Suprapubic skin (tissue), 4 donors: ENCODE results near the gene NPC1. TPM values are rescaled to one million over a fixed set of nuclear protein-coding genes. Genes with fewer than 3 reads are reported as not detected.

Experiments used
- DNase-seq, 2 donors: peaks; one replicate each; pipeline ENCODE4 v3.0.0-alpha.2; 2019; ENCODE audit warnings: low spot score in 2 of 2
- H3K27ac ChIP-seq: fragments of 200-600 bp; sonication (generic); one replicate; pipeline ENCODE4 v1.5.1; 2019
- H3K27me3 ChIP-seq: fragments of 200-600 bp; sonication (generic); one replicate; pipeline ENCODE4 v1.5.1; 2019
- H3K36me3 ChIP-seq: fragments of 200-600 bp; sonication (generic); one replicate; pipeline ENCODE4 v1.5.1; 2019
- H3K4me1 ChIP-seq: fragments of 200-600 bp; sonication (generic); one replicate; pipeline ENCODE4 v1.5.1; 2019
- H3K4me3 ChIP-seq: fragments of 200-600 bp; sonication (generic); one replicate; pipeline ENCODE4 v1.5.1; 2019; ENCODE audit warnings: mild to moderate bottlenecking
- H3K9me3 ChIP-seq: fragments of 200-600 bp; sonication (generic); one replicate; pipeline ENCODE4 v1.5.1; 2019
- CTCF ChIP-seq, 2 donors: fragments of 200-600 bp in 1 of 2; fragments of 450-650 bp in 1 of 2; sonication (generic) in 1 of 2; IDR thresholded peaks; one replicate each; pipeline ENCODE4 v1.5.1; 2016 to 2019; ENCODE audit warnings: antibody characterized with exemption in 2 of 2, mild to moderate bottlenecking in 1 of 2, moderate library complexity in 1 of 2
- EP300 ChIP-seq: sonication (generic); formaldehyde crosslinking; IDR thresholded peaks from one replicate; pipeline ENCODE4 v1.6.1; 2017; ENCODE audit warnings: antibody characterized with exemption
- POLR2A ChIP-seq, 2 donors: fragments of 450-650 bp; IDR thresholded peaks; one replicate each; pipeline ENCODE4 v1.6.1; 2017; ENCODE audit warnings: antibody characterized with exemption in 2 of 2, mild to moderate bottlenecking in 2 of 2, moderate library complexity in 2 of 2
- POLR2AphosphoS5 ChIP-seq, 3 donors: sonication (generic); formaldehyde crosslinking; IDR thresholded peaks; one replicate each; pipeline ENCODE4 v1.6.1; 2017; ENCODE audit warnings: antibody characterized with exemption in 3 of 3
- WGBS: methylation state at CpG from one replicate; pipeline ENCODE4 v1.1.5; 2018; 5-methylcytosine and 5-hydroxymethylcytosine counted together
- total RNA-seq, 4 donors: library from RNA; depleted of rRNA; stranded (reverse); fragments of >200 nt; gene quantifications; one replicate each; pipeline ENCODE4 v1.1.0, GENCODE V29; 2016

Gene NPC1
- total RNA-seq, 4 donors from 2014 or later = 73.5 to 132 (median 90.3) TPM

- WGBS = 95% methylated on average over 5 of the region's 5 CpGs
- Histone ChIP-seq H3K27me3 (no peaks in the 10 kb centered on the region), H3K4me1 (no peaks in the 10 kb centered on the region), H3K4me3 (no peak overlapping the region), H3K36me3 (no peaks in the 10 kb centered on the region), H3K9me3 (no peaks in the 10 kb centered on the region), H3K27ac (no peak overlapping the region)
- TF ChIP-seq CTCF (IDR thresholded peaks at IDR 0.05) = no peak
- DNase-seq = no peak
Measured at GRCh38 chr18:23609390-23610023, 23.2 kb upstream of the NPC1 start.

GRCh38 chr18:23608211-23608610 lies 21.9 kb upstream of the NPC1 start:
- Histone ChIP-seq H3K9me3 (no peaks in the 10 kb centered on the region), H3K27ac (no peak overlapping the region), H3K4me3 (no peak overlapping the region), H3K36me3 (no peaks in the 10 kb centered on the region), H3K4me1 (no peaks in the 10 kb centered on the region), H3K27me3 (no peaks in the 10 kb centered on the region)
- TF ChIP-seq CTCF (IDR thresholded peaks at IDR 0.05) = no peak
- no peak for TF ChIP-seq EP300
- TF ChIP-seq POLR2AphosphoS5 (IDR thresholded peaks at IDR 0.05) = no peak
- TF ChIP-seq POLR2A (IDR thresholded peaks at IDR 0.05) = no peak
- WGBS = 89% methylated on average over 2 of the region's 2 CpGs
- no peak for DNase-seq

GRCh38 chr18:23605941-23606340 lies 19.6 kb upstream of the NPC1 start:
- no peak for DNase-seq
- Histone ChIP-seq H3K27me3 (no peaks in the 10 kb centered on the region), H3K36me3 (no peaks in the 10 kb centered on the region), H3K4me3 (no peak overlapping the region), H3K4me1 (no peaks in the 10 kb centered on the region), H3K27ac (no peak overlapping the region), H3K9me3 (no peaks in the 10 kb centered on the region)
- TF ChIP-seq POLR2AphosphoS5 (IDR thresholded peaks at IDR 0.05) (no peak), CTCF (IDR thresholded peaks at IDR 0.05) (no peak), EP300 (no peak), POLR2A (IDR thresholded peaks at IDR 0.05) (no peak)

- H3K4me3 ChIP-seq = no peak overlapping the region
Measured at GRCh38 chr18:23599809-23600208, 13.5 kb upstream of the NPC1 start.

GRCh38 chr18:23596183-23596582 lies 9.9 kb upstream of the NPC1 start:
- no peaks in the 10 kb centered on the region for H3K36me3 ChIP-seq
- no peak overlapping the region for H3K27ac ChIP-seq
- TF ChIP-seq POLR2AphosphoS5 (IDR thresholded peaks at IDR 0.05) = no peak
- TF ChIP-seq POLR2A (IDR thresholded peaks at IDR 0.05) = no peak
- no peak for TF ChIP-seq EP300
- H3K27me3 ChIP-seq = no peaks in the 10 kb centered on the region
- H3K4me1 ChIP-seq = no peaks in the 10 kb centered on the region
- no peaks in the 10 kb centered on the region for H3K9me3 ChIP-seq
- no peak overlapping the region for H3K4me3 ChIP-seq
- no peak for DNase-seq
- 67% methylated on average over 7 of the region's 7 CpGs for WGBS

More at GRCh38 chr18:23599809-23600208, 13.5 kb upstream of the NPC1 start:
- Histone ChIP-seq H3K27ac (no peak overlapping the region), H3K4me1 (no peaks in the 10 kb centered on the region), H3K36me3 (no peaks in the 10 kb centered on the region), H3K9me3 (no peaks in the 10 kb centered on the region), H3K27me3 (no peaks in the 10 kb centered on the region)
- DNase-seq = no peak
- no peak for TF ChIP-seq CTCF (IDR thresholded peaks at IDR 0.05)
- no peak for TF ChIP-seq POLR2A (IDR thresholded peaks at IDR 0.05)
- TF ChIP-seq EP300 = no peak
- TF ChIP-seq POLR2AphosphoS5 (IDR thresholded peaks at IDR 0.05) = no peak
- 80% methylated on average over 1 of the region's 1 CpG for WGBS

- WGBS = 98% methylated on average over 7 of the region's 7 CpGs
- Histone ChIP-seq H3K27ac (no peak overlapping the region), H3K27me3 (no peaks in the 10 kb centered on the region), H3K4me3 (no peak overlapping the region), H3K9me3 (no peaks in the 10 kb centered on the region), H3K36me3 (no peaks in the 10 kb centered on the region), H3K4me1 (no peaks in the 10 kb centered on the region)
- DNase-seq = no peak
- TF ChIP-seq CTCF (IDR thresholded peaks at IDR 0.05) = no peak
- no peak for TF ChIP-seq POLR2AphosphoS5 (IDR thresholded peaks at IDR 0.05)
- TF ChIP-seq EP300 = no peak
- TF ChIP-seq POLR2A (IDR thresholded peaks at IDR 0.05) = no peak
Measured at GRCh38 chr18:23595591-23595990, 9.3 kb upstream of the NPC1 start.
